Measurements from ENCODE around the gene RPL28. TPM values are rescaled to one million over a fixed set of nuclear protein-coding genes. Genes with fewer than 3 reads are reported as not detected.
"Not testable (repeated sequence)": the region's sequence is repeated elsewhere in the genome, so short reads cannot be mapped to it uniquely, and the experiment has no call there.

The RPL28 gene
- total RNA-seq, 3 donors from 2014 or later = 3,242 to 3,402 (median 3,363) TPM

DNA sequence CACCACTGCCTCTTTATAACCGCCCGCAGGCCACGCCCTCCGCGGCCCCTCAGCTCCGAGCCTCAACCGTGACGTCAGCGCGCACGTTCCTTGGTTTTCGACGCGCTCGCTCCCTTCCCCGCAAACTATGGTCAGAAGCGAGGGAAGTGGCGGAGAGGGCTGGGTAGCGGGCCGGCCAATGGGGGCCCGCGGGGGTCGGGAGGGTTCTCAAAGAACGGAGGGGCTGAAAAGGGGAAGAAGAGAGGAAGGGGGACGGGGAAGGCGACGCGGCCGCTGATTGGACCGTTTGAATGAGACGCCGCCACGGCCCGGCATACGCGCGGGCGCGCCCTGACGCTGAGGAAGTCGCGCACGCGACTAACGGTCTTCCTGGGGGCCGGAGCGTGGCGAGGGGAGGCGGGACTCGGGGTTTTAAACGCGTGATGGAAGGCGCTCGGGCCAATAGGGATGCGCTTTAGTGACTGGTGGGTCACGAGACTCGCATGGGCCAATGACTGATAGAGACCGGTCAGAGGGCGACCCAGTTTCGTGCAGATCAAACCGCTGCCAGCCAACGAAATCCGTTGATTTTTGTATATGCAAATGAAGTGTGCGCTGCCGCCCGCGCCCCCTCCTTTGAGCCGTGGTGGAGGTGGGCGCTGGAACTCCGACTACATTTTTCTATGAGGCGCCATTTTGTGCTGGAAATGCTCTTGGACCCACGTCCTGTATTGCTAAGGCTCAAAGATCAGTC, 22.2 kb downstream of the RPL28 start:
- peaks cover 22% of the 10 kb centered on the region for H3K36me3 Mint-ChIP-seq (ENCODE audit: insufficient read depth)
- no peaks in the 10 kb centered on the region for H3K27me3 Mint-ChIP-seq (ENCODE audit: low read depth)
- H3K4me3 Mint-ChIP-seq = peak overlapping the region; percentile 92
- ATAC-seq (peak; percentile 88 to 91), DNase-seq (peak; percentile 93)
- no peaks in the 10 kb centered on the region for H3K9me3 Mint-ChIP-seq
- peaks cover 18% of the 10 kb centered on the region for H3K4me1 Mint-ChIP-seq (ENCODE audit: low read depth)

DNA sequence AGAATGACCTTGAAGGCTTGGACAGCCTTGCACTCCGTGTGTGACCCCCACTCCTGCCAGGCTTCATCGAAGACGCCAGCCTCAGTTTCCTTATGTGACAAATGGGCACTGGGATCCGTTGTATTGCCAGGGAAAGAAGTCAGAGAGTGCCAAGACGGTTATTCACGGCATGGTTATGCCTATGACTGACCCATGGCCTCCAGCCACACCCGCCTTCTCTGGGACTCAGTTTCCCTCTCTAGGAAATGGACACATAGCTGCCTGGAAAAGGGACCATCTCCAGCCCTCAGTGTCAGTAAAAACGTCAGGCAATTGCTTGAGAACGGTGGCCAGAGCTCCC, 22.8 kb downstream of the RPL28 start:
- H3K27me3 Mint-ChIP-seq (ENCODE audit: low read depth) = no peaks in the 10 kb centered on the region
- no peak for DNase-seq
- peak overlapping the region; percentile 92 for H3K4me3 Mint-ChIP-seq
- peaks cover 19% of the 10 kb centered on the region for H3K36me3 Mint-ChIP-seq (ENCODE audit: insufficient read depth)
- peaks cover 18% of the 10 kb centered on the region for H3K4me1 Mint-ChIP-seq (ENCODE audit: low read depth)
- H3K9me3 Mint-ChIP-seq = no peaks in the 10 kb centered on the region
- ATAC-seq = no peak

DNA sequence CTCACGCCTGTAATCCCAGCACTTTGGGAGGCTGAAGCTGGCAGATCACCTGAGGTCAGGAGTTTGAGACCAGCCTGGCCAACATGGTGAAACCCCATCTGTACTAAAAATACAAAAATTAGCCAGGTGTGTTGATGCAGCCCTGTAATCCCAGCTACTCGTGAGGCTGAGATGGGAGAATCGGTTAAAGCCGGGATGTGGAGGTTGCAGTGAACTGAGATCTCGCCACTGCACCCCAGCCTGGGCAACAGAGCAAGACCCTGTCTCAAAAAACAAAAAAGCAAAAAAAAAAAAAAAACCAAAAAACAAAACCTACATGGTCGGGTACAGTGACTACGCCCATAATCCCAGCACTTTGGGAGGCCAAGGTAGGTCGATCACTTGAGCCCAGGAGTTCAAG, 23.4 kb downstream of the RPL28 start:
- not testable (repeated sequence) for ATAC-seq; H3K9me3 Mint-ChIP-seq; H3K4me3 Mint-ChIP-seq; H3K27me3 Mint-ChIP-seq (ENCODE audit: low read depth); DNase-seq
- peaks cover 18% of the 10 kb centered on the region for H3K4me1 Mint-ChIP-seq (ENCODE audit: low read depth)
- peaks cover 16% of the 10 kb centered on the region for H3K36me3 Mint-ChIP-seq (ENCODE audit: insufficient read depth)

DNA sequence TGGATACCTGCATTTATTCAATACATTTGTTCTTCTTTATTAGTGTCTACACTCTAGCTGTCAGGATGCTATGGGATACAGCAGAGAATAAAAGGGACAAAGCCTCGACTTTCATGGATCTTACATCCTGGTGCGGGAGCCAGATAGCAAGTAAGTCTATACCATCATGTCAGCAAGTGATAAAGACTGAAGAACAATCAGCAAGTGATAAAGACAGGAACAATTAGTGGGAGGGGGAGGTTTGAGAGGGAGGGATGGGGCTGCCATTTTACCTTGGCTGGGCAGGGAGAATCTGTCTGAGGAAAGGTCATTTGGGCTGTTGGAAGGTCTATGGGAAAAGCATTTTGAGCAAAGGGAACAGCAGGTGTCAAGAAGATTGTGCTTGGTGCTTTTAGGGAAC, 24.4 kb downstream of the RPL28 start:
- no peaks in the 10 kb centered on the region for H3K9me3 Mint-ChIP-seq
- no peak overlapping the region for H3K4me3 Mint-ChIP-seq
- peaks cover 18% of the 10 kb centered on the region for H3K4me1 Mint-ChIP-seq (ENCODE audit: low read depth)
- ATAC-seq (no peak), DNase-seq (no peak)
- no peaks in the 10 kb centered on the region for H3K27me3 Mint-ChIP-seq (ENCODE audit: low read depth)
- peaks cover 14% of the 10 kb centered on the region for H3K36me3 Mint-ChIP-seq (ENCODE audit: insufficient read depth)

DNA sequence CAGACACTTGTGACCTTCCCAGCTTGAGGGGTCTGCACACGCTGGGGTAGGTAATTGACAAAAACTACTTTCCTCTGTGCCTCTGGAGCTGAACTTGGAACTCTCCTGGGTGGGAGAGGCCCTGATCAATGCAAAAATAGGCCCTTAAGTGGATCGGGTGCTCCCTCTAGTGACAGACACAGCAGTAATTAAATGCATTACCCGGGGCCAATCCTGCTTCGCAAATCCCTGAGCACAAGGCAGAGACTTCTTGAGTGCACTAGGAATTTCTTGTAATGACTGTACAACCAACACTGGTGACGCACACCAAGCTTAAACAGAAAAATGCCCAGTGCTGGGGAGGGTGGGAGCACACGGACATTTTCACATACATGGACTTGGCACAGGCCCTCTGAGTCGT, 32.5 kb downstream of the RPL28 start:
- peaks cover 26% of the 10 kb centered on the region for H3K4me1 Mint-ChIP-seq (ENCODE audit: low read depth)
- H3K4me3 Mint-ChIP-seq = no peak overlapping the region
- ATAC-seq = peak; percentile 72 to 77
- no peaks in the 10 kb centered on the region for H3K27me3 Mint-ChIP-seq (ENCODE audit: low read depth)
- H3K9me3 Mint-ChIP-seq = no peaks in the 10 kb centered on the region
- no peaks in the 10 kb centered on the region for H3K36me3 Mint-ChIP-seq (ENCODE audit: insufficient read depth)
- peak; percentile 52 for DNase-seq

DNA sequence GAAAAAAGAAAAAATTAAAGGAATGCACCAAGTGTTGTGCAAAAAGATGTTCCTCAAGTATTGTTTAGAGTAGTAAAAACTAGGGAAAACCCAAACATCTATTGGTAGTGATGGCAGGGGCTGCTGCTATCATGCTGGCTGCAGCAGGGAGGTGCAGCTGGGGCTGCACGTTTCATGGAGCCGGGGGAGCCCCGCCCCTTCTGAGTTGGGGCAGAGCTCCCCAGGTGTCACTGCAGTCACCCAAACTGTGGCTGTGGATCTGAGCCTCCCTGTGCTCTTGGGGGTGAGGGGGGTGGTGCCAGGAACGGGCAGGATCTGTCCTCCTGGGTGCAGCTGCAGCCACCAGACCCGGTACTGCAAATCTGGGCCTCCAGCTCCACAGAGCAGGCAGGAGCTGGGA, 33.4 kb downstream of the RPL28 start:
- DNase-seq (no peak), ATAC-seq (no peak)
- Mint-ChIP-seq H3K4me3 (no peak overlapping the region), H3K36me3 (ENCODE audit: insufficient read depth) (no peaks in the 10 kb centered on the region), H3K4me1 (ENCODE audit: low read depth) (peaks cover 28% of the 10 kb centered on the region), H3K9me3 (no peaks in the 10 kb centered on the region), H3K27me3 (ENCODE audit: low read depth) (no peaks in the 10 kb centered on the region)

DNA sequence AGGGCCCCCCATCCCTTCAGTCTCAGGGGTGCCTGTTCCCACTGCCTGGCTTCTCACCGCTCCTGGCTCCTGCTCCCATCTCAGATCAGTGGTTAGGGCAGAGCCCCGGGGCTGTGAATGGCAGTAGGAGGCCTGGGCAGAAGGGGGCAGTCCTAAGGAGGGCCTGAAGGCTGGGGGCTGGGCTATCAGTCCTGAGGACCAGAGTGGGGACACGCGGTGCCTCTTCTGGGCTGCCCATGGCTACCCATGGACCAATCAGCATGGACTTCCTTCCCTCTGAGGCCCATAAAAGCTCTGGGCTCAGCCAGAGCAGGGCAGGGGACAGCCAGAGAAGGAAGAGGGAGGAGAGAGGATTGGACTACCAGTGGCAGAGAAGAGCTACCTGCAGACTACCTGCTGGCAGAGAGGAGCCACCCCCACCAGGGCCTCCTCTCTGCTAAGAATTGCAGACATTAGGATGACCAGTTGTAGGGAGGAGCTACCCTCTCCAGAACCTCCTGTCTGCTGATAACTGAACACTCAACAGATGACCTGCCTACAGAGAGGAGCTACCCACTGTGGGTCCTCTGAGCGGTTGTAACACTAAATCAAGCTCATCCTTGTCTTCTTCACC, 34.0 kb downstream of the RPL28 start:
- Mint-ChIP-seq H3K9me3 (no peaks in the 10 kb centered on the region), H3K36me3 (ENCODE audit: insufficient read depth) (no peaks in the 10 kb centered on the region), H3K27me3 (ENCODE audit: low read depth) (peaks cover 3% of the 10 kb centered on the region), H3K4me3 (no peak overlapping the region), H3K4me1 (ENCODE audit: low read depth) (peaks cover 28% of the 10 kb centered on the region)
- ATAC-seq = no peak
- DNase-seq = no peak

DNA sequence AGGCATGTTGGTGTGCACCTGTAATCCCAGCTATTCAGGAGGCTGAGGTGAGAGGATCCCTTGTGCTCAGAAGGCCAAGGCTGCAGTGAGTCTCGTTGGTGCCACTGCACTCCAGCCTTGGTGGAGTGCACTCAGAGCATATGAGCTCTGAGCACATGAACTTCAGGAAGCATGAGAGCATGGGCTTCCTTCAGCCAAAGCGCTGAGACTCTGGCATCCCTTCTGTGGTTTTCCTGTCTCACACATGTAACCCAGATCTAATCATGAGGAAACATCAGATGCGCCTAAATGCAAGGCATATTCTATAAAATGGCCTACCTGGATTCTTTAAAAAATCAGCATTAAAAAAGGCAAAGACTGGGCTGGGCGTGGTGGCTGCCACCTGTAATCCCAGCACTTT, 35.5 kb downstream of the RPL28 start:
- peak in 1 of 2 donors; percentile 23 for ATAC-seq
- H3K4me1 Mint-ChIP-seq (ENCODE audit: low read depth) = peaks cover 28% of the 10 kb centered on the region
- not testable (repeated sequence) for H3K27me3 Mint-ChIP-seq (ENCODE audit: low read depth); H3K4me3 Mint-ChIP-seq; H3K9me3 Mint-ChIP-seq; DNase-seq; H3K36me3 Mint-ChIP-seq (ENCODE audit: insufficient read depth)

DNA sequence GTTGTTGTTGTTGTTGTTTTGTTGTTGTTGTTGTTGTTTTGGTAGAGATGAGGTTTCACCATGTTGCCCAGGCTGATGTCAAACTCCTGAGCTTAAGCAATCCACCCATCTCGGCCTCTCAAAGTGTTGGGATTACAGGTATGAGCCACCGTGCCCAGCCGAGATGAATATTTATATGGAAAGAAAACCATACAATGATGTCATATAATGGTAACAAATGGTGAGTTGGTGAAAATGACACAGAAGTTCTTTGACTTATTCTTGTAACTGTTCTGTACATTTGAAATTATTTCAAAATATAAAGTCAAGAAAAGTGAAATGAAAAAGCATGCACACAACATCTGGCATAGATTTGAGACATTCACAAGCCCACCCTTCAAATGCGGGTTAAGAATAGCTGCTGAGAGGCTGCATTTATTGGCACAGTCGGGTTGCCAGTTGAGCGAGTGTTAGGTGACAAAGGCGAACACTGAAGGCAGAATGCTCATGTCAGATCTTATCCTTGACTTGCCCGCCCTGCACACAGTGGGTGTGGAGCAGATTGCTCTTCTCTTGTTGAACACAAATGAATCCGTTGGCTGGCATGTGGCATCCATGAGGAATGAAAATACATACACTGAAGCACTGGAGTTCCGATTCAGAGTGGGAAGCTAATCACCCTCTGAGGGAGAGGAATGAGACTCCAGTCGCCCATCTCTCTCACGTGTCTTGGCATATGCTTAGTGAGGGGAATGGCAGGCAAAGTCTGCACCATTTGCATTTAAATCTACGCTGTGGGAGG, 37.7 kb downstream of the RPL28 start:
- no peaks in the 10 kb centered on the region for H3K9me3 Mint-ChIP-seq
- no peak for ATAC-seq
- no peak for DNase-seq
- H3K4me3 Mint-ChIP-seq = no peak overlapping the region
- H3K36me3 Mint-ChIP-seq (ENCODE audit: insufficient read depth) = no peaks in the 10 kb centered on the region
- H3K4me1 Mint-ChIP-seq (ENCODE audit: low read depth) = peaks cover 23% of the 10 kb centered on the region
- peaks cover 9% of the 10 kb centered on the region for H3K27me3 Mint-ChIP-seq (ENCODE audit: low read depth)

DNA sequence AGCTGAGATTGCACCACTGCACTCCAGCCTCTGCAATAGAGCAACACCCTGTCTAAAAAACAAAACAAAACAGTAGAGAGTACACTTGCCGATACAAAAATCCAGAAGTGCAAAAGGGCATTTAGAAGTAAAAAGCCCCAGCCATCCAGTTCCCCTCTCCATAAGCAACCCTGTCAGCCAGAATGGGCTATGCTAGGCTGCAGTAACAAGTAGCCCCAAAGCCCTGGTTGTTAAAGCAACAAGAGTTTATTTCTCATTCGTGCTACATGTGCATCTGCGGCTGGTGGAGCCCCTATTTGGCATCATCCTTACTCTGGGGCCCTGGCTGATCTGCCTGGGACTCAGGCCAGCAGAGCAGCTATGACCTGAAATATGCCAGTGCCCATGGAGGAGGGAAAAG, 38.8 kb downstream of the RPL28 start:
- Mint-ChIP-seq H3K27me3 (ENCODE audit: low read depth) (peaks cover 17% of the 10 kb centered on the region), H3K9me3 (no peaks in the 10 kb centered on the region), H3K36me3 (ENCODE audit: insufficient read depth) (no peaks in the 10 kb centered on the region), H3K4me1 (ENCODE audit: low read depth) (peaks cover 21% of the 10 kb centered on the region), H3K4me3 (no peak overlapping the region)
- no peak for DNase-seq
- ATAC-seq = no peak

DNA sequence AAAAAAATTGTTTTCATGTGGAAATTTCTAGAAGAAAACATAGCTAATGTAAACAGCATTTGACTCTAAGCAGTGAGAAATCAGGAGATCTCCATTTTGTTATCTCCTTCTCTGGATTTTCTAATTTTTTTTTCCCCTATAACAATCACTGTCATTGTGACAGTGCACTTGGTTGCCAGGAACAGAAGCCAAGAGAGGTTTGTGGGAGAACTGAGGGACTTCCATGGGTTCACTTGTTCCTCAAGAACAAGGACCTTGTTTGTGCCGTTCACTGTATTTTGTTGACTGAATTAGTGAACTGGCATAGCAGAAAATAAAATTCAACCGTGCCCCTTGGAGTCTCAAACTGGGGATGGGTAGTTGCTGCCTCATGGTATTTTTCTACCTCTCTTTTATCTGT, 40.3 kb downstream of the RPL28 start:
- Mint-ChIP-seq H3K9me3 (no peaks in the 10 kb centered on the region), H3K4me1 (ENCODE audit: low read depth) (peaks cover 10% of the 10 kb centered on the region), H3K4me3 (no peak overlapping the region), H3K27me3 (ENCODE audit: low read depth) (peaks cover 28% of the 10 kb centered on the region), H3K36me3 (ENCODE audit: insufficient read depth) (no peaks in the 10 kb centered on the region)
- ATAC-seq (no peak), DNase-seq (no peak)

DNA sequence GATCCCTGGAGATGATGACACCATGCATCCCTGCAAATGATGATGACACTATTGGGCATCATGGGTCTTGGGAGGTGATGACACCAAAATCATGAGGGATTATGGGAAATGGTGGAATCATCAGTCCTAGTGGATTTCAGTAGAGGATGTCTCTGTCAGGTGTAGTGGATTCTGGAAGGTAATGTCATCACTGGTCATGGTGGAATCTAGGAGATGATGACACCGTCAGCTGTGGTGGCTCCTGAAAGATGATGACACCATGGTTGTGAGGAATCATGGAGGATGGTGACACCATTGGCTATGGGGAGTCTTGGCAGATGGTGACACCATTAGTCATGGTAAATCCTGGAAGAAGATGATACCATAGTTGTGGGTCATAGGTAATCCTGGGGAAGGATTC, 45.5 kb downstream of the RPL28 start:
- no peaks in the 10 kb centered on the region for H3K36me3 Mint-ChIP-seq (ENCODE audit: insufficient read depth)
- no peaks in the 10 kb centered on the region for H3K4me1 Mint-ChIP-seq (ENCODE audit: low read depth)
- no peak overlapping the region for H3K4me3 Mint-ChIP-seq
- DNase-seq (no peak), ATAC-seq (no peak)
- H3K27me3 Mint-ChIP-seq (ENCODE audit: low read depth) = peaks cover 40% of the 10 kb centered on the region
- H3K9me3 Mint-ChIP-seq = no peaks in the 10 kb centered on the region

DNA sequence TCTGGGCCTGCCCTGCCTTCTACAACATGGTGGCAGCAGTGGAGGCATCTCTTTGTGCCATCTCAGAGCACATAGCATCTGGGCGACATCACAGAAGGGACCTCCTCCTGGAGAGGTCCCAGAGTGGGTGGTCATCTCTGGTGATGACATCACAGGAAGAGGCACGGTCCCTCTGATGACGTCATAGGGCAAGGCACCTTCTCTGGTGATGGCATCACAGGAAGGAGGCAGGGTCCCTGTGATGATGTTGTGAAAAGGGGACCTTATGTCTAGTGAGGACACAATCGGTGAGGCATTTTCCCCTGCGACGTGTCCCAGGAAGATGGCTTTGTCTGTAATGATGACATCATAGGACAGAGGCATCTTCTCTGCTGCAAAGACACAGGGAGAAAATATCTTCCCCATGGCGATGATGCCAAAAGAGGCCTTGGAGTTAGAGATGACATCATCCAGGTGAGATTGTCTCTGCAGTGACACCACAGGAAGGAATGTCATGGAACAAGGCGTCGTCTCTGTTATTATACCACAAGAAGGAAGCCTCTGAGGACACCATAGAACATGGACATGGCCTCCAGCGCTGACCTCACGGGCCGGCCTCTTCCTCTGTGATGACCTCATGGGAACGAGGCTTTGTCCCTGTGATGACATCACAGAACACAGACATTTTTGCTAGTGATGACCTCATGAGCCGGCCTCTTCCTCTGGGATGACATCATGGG, 46.7 kb downstream of the RPL28 start:
- DNase-seq (no peak), ATAC-seq (no peak)
- Mint-ChIP-seq H3K9me3 (no peaks in the 10 kb centered on the region), H3K4me1 (ENCODE audit: low read depth) (no peaks in the 10 kb centered on the region), H3K27me3 (ENCODE audit: low read depth) (peaks cover 50% of the 10 kb centered on the region), H3K36me3 (ENCODE audit: insufficient read depth) (no peaks in the 10 kb centered on the region), H3K4me3 (no peak overlapping the region)

DNA sequence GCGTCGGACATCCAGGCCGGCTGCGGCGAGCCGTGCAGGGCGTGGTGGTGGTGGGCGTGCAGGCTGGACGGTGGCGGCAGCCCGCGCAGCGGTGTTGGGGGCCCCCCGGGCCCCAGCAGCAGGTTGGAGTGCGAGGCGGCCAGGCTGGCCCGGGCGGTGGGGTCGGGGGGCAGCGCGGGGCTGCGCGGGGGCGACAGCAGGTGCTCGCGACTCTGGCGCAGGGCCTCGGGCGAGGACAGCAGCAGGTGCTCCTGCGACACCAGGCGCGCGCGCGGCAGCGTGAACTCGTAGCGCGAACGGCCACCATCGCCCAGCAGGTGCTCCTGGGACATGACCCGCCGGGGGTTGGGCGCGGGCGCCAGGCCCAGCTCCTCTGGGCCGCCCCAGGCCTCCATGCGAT, 47.6 kb downstream of the RPL28 start:
- no peaks in the 10 kb centered on the region for H3K36me3 Mint-ChIP-seq (ENCODE audit: insufficient read depth)
- no peak overlapping the region for H3K4me3 Mint-ChIP-seq
- no peaks in the 10 kb centered on the region for H3K9me3 Mint-ChIP-seq
- H3K27me3 Mint-ChIP-seq (ENCODE audit: low read depth) = peaks cover 53% of the 10 kb centered on the region
- ATAC-seq (no peak), DNase-seq (no peak)
- no peaks in the 10 kb centered on the region for H3K4me1 Mint-ChIP-seq (ENCODE audit: low read depth)
